H9 (cell line): ENCODE measurements around the gene SECISBP2. TPM values are rescaled to one million over a fixed set of nuclear protein-coding genes. Genes with fewer than 3 reads are reported as not detected.

Experiments used
- DNase-seq: peaks from one replicate; pipeline ENCODE4 v3.0.0-alpha.2; 2017
- H2AFZ ChIP-seq: one replicate; pipeline ENCODE4 v1.6.1; 2013; ENCODE audit warnings: mild to moderate bottlenecking, low read length, control low read depth, moderate library complexity
- H2AK5ac ChIP-seq: 2 replicates; pipeline ENCODE4 v1.6.1; 2013; ENCODE audit warnings: low read length, control low read depth, mixed read lengths; ENCODE audit not compliant: insufficient read length
- H2BK120ac ChIP-seq: one replicate; pipeline ENCODE4 v1.6.1; 2013; ENCODE audit warnings: low read depth, mild to moderate bottlenecking, low read length, control low read depth, inconsistent platforms; ENCODE audit not compliant: poor library complexity, severe bottlenecking
- H2BK12ac ChIP-seq: 2 replicates; pipeline ENCODE4 v1.6.1; 2013; ENCODE audit warnings: low read length, control low read depth, mixed read lengths, low read depth; ENCODE audit not compliant: insufficient read length
- H2BK15ac ChIP-seq: 2 replicates; pipeline ENCODE4 v1.6.1; 2013; ENCODE audit warnings: low read depth, low read length, control low read depth
- H2BK20ac ChIP-seq: one replicate; pipeline ENCODE4 v1.6.1; 2013; ENCODE audit warnings: low read depth, mild to moderate bottlenecking, low read length, control low read depth, inconsistent platforms; ENCODE audit not compliant: poor library complexity, severe bottlenecking
- H2BK5ac ChIP-seq: 2 replicates; pipeline ENCODE4 v1.6.1; 2013; ENCODE audit warnings: low read length, control low read depth, mixed read lengths; ENCODE audit not compliant: insufficient read length
- H3K14ac ChIP-seq: 2 replicates; pipeline ENCODE4 v1.6.1; 2013; ENCODE audit warnings: low read length, control low read depth; ENCODE audit not compliant: insufficient read depth
- H3K18ac ChIP-seq: 2 replicates; pipeline ENCODE4 v1.6.1; 2013; ENCODE audit warnings: low read depth, mild to moderate bottlenecking, mixed read lengths, low read length, control low read depth; ENCODE audit not compliant: insufficient read length
- H3K23ac ChIP-seq: 2 replicates; pipeline ENCODE4 v1.6.1; 2013; ENCODE audit warnings: low read length, control low read depth, mixed read lengths, low read depth; ENCODE audit not compliant: insufficient read length
- H3K23me2 ChIP-seq: 2 replicates; pipeline ENCODE4 v1.6.1; 2013; ENCODE audit warnings: low read depth, mild to moderate bottlenecking, mixed read lengths, low read length, control low read depth; ENCODE audit not compliant: insufficient read length, poor library complexity, severe bottlenecking
- H3K27ac ChIP-seq: 2 replicates; pipeline ENCODE4 v1.5.1; 2013; ENCODE audit warnings: low read length, control low read depth, mixed read lengths, low read depth; ENCODE audit not compliant: insufficient read length
- H3K27me3 ChIP-seq: 2 replicates; pipeline ENCODE4 v1.6.1; 2013; ENCODE audit warnings: low read length, control low read depth, inconsistent platforms; ENCODE audit not compliant: insufficient read depth
- H3K4ac ChIP-seq: 2 replicates; pipeline ENCODE4 v1.6.1; 2013; ENCODE audit warnings: low read depth, mild to moderate bottlenecking, control low read depth, inconsistent platforms, low read length, moderate library complexity
- H3K4me1 ChIP-seq: 2 replicates; pipeline ENCODE4 v1.6.1; 2013; ENCODE audit warnings: low read length, control low read depth, inconsistent platforms; ENCODE audit not compliant: insufficient read depth
- H3K4me2 ChIP-seq: 2 replicates; pipeline ENCODE4 v1.6.1; 2013; ENCODE audit warnings: low read length, control low read depth, mixed read lengths; ENCODE audit not compliant: insufficient read length, insufficient read depth
- H3K56ac ChIP-seq: 2 replicates; pipeline ENCODE4 v1.6.1; 2013; ENCODE audit warnings: low read depth, mild to moderate bottlenecking, mixed read lengths, low read length, control low read depth; ENCODE audit not compliant: insufficient read length
- H3K79me1 ChIP-seq: 2 replicates; pipeline ENCODE4 v1.6.1; 2013; ENCODE audit warnings: low read depth, mild to moderate bottlenecking, moderate library complexity, low read length, control low read depth, inconsistent platforms; ENCODE audit not compliant: insufficient read depth, poor library complexity, severe bottlenecking
- H3K79me2 ChIP-seq: 2 replicates; pipeline ENCODE4 v1.6.1; 2013; ENCODE audit warnings: low read length, control low read depth, inconsistent platforms; ENCODE audit not compliant: insufficient read depth
- H3K9ac ChIP-seq: 2 replicates; pipeline ENCODE4 v1.6.1; 2013; ENCODE audit warnings: low read length, control low read depth, mixed read lengths; ENCODE audit not compliant: insufficient read length; ENCODE audit errors: extremely low read depth
- H3K9me3 ChIP-seq: one replicate; pipeline ENCODE4 v1.6.1; 2013; ENCODE audit warnings: low read depth, low read length, inconsistent platforms; ENCODE audit not compliant: control insufficient read depth
- H3T11ph ChIP-seq: one replicate; pipeline ENCODE4 v1.6.1; 2013; ENCODE audit warnings: mild to moderate bottlenecking, low read length, control low read depth, inconsistent platforms
- H4K20me1 ChIP-seq: one replicate; pipeline ENCODE4 v1.6.1; 2013; ENCODE audit not compliant: control insufficient read depth, insufficient read length, insufficient read depth
- H4K5ac ChIP-seq: 2 replicates; pipeline ENCODE4 v1.6.1; 2013; ENCODE audit warnings: low read depth, mild to moderate bottlenecking, mixed read lengths, low read length, control low read depth; ENCODE audit not compliant: insufficient read length
- H4K8ac ChIP-seq: replicated peaks from 2 replicates; pipeline ENCODE4 v1.6.1; 2013; ENCODE audit warnings: low read length, control low read depth, mixed read lengths, low read depth; ENCODE audit not compliant: insufficient read length
- H4K91ac ChIP-seq: 2 replicates; pipeline ENCODE4 v1.6.1; 2013; ENCODE audit warnings: low read depth, mild to moderate bottlenecking, moderate library complexity, mixed read lengths, low read length, control low read depth; ENCODE audit not compliant: insufficient read length
- H3K27ac Mint-ChIP-seq, 3 experiments: 2 replicates in 2 of 3; 3 replicates in 1 of 3; pipeline ENCODE4 v1.8.0; 2020 to 2021; ENCODE audit warnings: mixed read lengths in 3 of 3, mild to moderate bottlenecking in 1 of 3, moderate library complexity in 1 of 3
- H3K27me3 Mint-ChIP-seq: 2 replicates; pipeline ENCODE4 v1.8.0; 2021; ENCODE audit warnings: low read depth, mild to moderate bottlenecking, moderate library complexity, mixed read lengths
- H3K36me3 Mint-ChIP-seq, 3 experiments: 2 replicates in 2 of 3; 3 replicates in 1 of 3; pipeline ENCODE4 v1.8.0; 2020 to 2021; ENCODE audit warnings: low read depth in 3 of 3, mixed read lengths in 3 of 3; ENCODE audit not compliant: insufficient read depth in 1 of 3
- H3K4me1 Mint-ChIP-seq, 2 experiments: 2 replicates each; pipeline ENCODE4 v1.8.0; 2020; ENCODE audit warnings: mixed read lengths in 2 of 2
- H3K4me3 Mint-ChIP-seq, 2 experiments: 2 replicates in 1 of 2; 3 replicates in 1 of 2; pipeline ENCODE4 v1.8.0; 2020 to 2021; ENCODE audit warnings: mild to moderate bottlenecking in 2 of 2, mixed read lengths in 2 of 2, moderate library complexity in 1 of 2
- H3K9me3 Mint-ChIP-seq, 2 experiments: 2 replicates in 1 of 2; 3 replicates in 1 of 2; pipeline ENCODE4 v1.8.0; 2020; ENCODE audit warnings: mild to moderate bottlenecking in 2 of 2, mixed read lengths in 2 of 2, moderate library complexity in 1 of 2
- WGBS: extraction: QIAGEN DNeasy Blood & Tissue Kit; methylation state at CpG from one replicate; pipeline ENCODE4 v1.1.7; 2013; ENCODE audit warnings: missing lambda C conversion rate, low lambda C conversion rate, mixed read lengths; ENCODE audit not compliant: insufficient read length; ENCODE audit errors: extremely low coverage; 5-methylcytosine and 5-hydroxymethylcytosine counted together
- total RNA-seq: library from RNA; stranded (reverse); gene quantifications from 2 replicates; pipeline ENCODE4 v1.2.1, GENCODE V29; 2021
- TF ChIP-seq, protein P1 (sequence below): fragments of 200-600 bp; sonication (generic); conservative IDR thresholded peaks from 3 replicates; pipeline ENCODE4 v1.8.0; 2021; ENCODE audit warnings: antibody characterized with exemption, mild to moderate bottlenecking

The SECISBP2 gene
- total RNA-seq, 1 experiment from 2014 or later = 62.7 TPM

DNA sequence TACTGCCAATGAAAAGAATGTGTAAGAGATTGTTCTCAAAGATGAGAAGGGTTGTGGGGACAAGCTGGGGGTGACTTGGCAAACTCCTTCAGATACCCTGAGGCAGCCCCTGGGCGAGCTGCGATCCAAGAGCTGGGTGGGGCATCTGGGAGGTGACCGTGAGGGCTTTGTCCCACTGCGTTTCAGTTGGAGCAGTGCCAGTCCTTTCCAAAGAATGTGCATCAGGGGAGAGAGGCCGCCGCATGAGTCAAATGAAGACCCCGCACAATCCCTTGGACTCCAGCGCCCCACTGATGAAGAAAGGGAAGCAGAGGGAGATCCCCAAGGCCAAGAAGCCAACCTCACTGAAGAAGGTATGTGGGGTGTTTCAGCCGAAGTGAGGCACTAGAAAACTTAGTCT is 28.4 kb downstream of the SECISBP2 start:
- Histone ChIP-seq H2AK5ac (no peak overlapping the region), H3K79me1 (no peaks in the 10 kb centered on the region), H4K8ac (no peak overlapping the region), H3K23me2 (no peaks in the 10 kb centered on the region), H3K9me3 (no peaks in the 10 kb centered on the region), H2AFZ (no peak overlapping the region), H2BK120ac (no peak overlapping the region), H3K56ac (no peak overlapping the region), H3K23ac (no peak overlapping the region), H4K91ac (no peak overlapping the region), H2BK20ac (no peak overlapping the region), H3K79me2 (no peaks in the 10 kb centered on the region), H3K4me1 (no peaks in the 10 kb centered on the region), H3K27ac (no peak overlapping the region), H3K18ac (no peak overlapping the region), H2BK15ac (no peak overlapping the region), H2BK12ac (no peak overlapping the region), H3T11ph (no peak overlapping the region), H2BK5ac (no peak overlapping the region), H3K9ac (no peak overlapping the region), H4K20me1 (no peaks in the 10 kb centered on the region), H3K27me3 (no peaks in the 10 kb centered on the region), H3K4me2 (no peak overlapping the region), H3K14ac (no peak overlapping the region), H3K4ac (no peak overlapping the region), H4K5ac (no peak overlapping the region)
- H3K27ac Mint-ChIP-seq = no peak overlapping the region
- DNase-seq = no peak
- no peak overlapping the region for H3K4me3 Mint-ChIP-seq
- TF ChIP-seq, protein P1, sequence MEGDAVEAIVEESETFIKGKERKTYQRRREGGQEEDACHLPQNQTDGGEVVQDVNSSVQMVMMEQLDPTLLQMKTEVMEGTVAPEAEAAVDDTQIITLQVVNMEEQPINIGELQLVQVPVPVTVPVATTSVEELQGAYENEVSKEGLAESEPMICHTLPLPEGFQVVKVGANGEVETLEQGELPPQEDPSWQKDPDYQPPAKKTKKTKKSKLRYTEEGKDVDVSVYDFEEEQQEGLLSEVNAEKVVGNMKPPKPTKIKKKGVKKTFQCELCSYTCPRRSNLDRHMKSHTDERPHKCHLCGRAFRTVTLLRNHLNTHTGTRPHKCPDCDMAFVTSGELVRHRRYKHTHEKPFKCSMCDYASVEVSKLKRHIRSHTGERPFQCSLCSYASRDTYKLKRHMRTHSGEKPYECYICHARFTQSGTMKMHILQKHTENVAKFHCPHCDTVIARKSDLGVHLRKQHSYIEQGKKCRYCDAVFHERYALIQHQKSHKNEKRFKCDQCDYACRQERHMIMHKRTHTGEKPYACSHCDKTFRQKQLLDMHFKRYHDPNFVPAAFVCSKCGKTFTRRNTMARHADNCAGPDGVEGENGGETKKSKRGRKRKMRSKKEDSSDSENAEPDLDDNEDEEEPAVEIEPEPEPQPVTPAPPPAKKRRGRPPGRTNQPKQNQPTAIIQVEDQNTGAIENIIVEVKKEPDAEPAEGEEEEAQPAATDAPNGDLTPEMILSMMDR = no peak
- H3K4me1 Mint-ChIP-seq = no peaks in the 10 kb centered on the region
- WGBS = no CpG with 5 or more reads among the region's 9 CpGs
- no peaks in the 10 kb centered on the region for H3K27me3 Mint-ChIP-seq
- peaks cover 56 to 96% (median 95%) of the 10 kb centered on the region in 3 experiments; a peak in 6 of 7 replicates for H3K36me3 Mint-ChIP-seq
- H3K9me3 Mint-ChIP-seq = no peaks in the 10 kb centered on the region
